GM18507 (cell line): ENCODE data around the gene WWOX.
"Not testable (repeated sequence)": the region's sequence is repeated elsewhere in the genome, so short reads cannot be mapped to it uniquely, and the experiment has no call there.

Experiments used
- DNase-seq: peaks from one replicate; pipeline ENCODE4 v3.0.0; 2011; ENCODE audit warnings: low read depth; ENCODE audit not compliant: insufficient read length; ENCODE audit errors: extremely low spot score
- FAIRE-seq: peaks from 2 replicates; lab custom pipeline; 2011; peaks lifted over from hg19 to GRCh38; lab: Jason Lieb, UNC

The WWOX gene

DNA sequence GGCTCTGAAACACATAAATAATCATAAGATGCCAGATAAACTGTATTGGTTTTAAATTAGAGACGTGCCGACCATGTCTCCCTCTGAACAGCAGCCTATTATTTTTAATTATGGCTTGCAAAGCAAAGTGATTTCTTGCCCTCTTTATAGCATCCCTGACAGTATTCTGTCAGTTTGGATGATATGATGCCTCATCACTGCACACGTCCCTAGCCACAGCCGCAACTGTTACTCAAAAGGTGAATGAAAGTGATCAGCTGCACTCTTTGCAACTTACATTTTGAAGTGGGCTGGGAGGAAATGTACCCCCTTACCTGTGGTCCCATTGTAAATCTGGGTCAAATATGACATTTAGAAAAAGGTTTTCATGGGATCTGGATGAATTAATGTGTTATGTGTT lies 1111.2 kb downstream of the WWOX start:
- DNase-seq (no peak), FAIRE-seq (no peak)

DNA sequence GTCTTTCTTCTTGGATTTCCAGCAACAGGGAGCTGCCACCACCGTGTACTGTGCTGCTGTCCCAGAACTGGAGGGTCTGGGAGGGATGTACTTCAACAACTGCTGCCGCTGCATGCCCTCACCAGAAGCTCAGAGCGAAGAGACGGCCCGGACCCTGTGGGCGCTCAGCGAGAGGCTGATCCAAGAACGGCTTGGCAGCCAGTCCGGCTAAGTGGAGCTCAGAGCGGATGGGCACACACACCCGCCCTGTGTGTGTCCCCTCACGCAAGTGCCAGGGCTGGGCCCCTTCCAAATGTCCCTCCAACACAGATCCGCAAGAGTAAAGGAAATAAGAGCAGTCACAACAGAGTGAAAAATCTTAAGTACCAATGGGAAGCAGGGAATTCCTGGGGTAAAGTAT lies 1112.1 kb downstream of the WWOX start:
- DNase-seq (no peak), FAIRE-seq (no peak)

DNA sequence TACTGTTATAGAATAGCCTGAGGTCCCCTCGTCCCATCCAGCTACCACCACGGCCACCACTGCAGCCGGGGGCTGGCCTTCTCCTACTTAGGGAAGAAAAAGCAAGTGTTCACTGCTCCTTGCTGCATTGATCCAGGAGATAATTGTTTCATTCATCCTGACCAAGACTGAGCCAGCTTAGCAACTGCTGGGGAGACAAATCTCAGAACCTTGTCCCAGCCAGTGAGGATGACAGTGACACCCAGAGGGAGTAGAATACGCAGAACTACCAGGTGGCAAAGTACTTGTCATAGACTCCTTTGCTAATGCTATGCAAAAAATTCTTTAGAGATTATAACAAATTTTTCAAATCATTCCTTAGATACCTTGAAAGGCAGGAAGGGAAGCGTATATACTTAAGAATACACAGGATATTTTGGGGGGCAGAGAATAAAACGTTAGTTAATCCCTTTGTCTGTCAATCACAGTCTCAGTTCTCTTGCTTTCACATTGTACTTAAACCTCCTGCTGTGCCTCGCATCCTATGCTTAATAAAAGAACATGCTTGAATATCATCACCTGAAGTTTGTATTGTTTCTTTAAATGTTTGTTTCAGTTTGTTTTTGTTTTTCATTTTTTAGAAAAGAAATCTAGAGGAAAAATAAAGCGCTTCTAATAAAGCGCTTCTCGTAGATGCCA lies 1112.8 kb downstream of the WWOX start:
- DNase-seq: no peak
- FAIRE-seq: no peak

DNA sequence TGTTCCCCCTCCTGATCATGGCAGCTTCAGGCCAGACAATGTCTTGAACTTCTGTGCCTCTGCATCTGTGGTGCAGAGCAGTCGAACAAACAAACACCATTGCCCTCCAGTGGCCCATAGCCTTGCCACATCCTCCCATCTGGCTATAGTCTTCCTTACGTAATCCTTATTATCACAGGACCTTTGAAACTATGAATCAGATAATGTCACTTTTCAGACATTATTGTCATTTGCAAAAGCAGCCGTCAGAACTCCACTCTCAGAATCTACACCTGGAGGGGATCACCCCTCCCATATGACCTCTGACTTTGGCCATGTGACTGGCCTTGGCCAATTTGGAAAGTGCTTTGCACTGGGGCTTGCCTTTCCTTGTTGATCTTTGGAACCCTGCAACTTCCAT lies 1113.8 kb downstream of the WWOX start:
- FAIRE-seq: no peak

DNA sequence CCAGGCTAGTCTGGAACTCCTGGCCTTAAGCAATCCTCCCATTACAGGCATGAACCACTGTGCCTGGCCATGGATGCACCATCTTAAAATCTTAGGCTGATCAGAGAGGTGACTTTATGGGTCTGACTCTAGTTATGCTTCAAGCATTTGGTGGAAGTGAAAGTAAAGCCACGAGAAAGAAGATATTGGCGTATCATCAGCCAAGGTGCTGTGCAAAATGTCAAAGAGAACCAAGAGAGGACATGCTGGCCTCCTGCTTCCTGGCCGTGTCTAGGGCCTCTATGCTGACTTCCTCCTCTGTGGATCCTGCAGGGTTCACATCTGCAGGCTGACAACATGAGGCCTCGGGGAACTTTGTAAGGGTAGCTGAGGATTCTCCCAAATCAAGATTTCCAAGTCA lies 1115.8 kb downstream of the WWOX start:
- no peak for DNase-seq
- FAIRE-seq: no peak

More for the DNA sequence above, 1113.8 kb downstream of the WWOX start:
- no peak for DNase-seq

DNA sequence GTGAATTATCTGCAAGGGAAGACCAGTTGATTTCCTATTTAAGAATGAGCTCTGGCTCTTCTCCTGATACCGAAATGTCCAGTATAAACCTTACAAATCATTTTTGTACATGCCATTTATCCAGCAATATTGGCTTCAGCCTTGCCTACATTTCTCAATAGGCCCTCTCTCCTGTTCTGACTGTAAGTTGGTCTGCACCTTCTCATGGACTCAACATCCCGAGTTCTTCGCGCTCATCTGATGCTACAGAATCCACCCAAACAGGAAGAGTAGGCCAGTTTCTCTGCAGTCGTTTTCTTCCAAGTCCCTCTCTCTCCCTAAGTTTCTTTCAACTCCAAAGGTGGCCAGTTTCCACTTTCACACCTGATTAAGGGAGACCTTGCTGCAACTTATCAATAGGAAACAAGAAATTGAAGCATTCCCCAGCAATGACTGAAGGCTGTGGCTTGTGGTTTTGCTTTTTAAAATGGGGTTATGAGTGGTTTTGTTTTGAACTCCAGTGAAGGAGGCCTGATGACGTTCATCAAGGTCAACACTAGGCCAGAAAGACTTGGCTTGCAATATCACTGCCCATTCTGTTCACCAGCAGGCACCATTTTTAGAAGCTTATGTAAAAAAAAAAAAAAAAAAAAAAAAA lies 1118.0 kb downstream of the WWOX start:
- FAIRE-seq: no peak
- no peak for DNase-seq

DNA sequence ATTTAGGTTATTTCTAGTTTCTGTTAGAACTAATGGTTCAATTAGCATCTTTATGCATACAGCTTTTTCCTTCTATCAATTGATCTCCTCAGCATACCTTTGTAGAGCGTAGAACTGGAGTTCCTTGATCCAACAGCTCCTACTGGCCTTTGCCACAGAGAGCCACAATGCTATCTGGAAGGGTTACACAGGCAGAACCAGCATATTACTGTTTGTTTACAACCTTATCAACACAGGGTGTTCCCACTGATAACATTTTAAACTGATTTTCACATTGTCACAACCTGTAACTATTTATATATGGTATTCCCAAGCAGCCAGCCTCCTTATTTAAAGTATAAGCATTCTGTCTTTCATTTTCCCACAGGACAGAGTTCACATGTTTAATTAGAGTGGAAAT lies 1118.9 kb downstream of the WWOX start:
- FAIRE-seq (no peak), DNase-seq (no peak)

DNA sequence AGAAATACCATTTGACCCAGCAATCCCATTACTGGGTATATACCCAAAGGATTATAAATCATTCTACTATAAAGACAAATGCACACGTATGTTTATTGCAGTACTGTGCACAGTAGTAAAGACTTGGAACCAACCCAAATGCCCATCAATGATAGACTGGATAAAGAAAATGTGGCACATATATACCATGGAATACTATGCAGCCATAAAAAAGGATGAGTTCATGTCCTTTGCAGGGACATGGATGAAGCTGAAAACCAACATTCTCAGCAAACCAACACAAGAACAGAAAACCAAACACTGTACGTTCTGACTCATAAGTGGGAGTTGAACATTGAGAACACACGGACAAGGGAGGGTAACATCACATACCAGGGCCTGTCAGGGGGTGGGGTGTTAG lies 1126.5 kb downstream of the WWOX start:
- not testable (repeated sequence) for DNase-seq, FAIRE-seq

DNA sequence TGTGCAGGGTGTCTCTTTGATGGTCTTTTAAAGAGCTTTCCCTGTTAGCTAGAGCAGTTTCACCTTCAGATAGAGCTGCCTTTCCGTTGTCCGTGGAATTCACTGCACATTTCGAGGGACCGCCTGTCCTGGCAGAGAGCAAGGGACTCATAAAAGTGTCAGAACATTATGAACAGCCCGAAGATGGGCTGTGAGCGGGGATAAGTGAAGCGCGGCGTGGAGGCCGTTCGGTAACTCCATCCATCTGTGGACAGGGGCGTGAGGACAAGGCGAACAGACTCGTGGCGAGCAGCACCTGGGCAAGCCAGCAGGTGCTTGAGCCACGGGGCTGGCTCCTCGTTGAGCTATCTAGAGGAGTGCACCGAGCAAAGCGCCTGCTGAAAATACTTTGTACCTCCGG lies 1129.9 kb downstream of the WWOX start:
- no peak for DNase-seq
- no peak for FAIRE-seq

DNA sequence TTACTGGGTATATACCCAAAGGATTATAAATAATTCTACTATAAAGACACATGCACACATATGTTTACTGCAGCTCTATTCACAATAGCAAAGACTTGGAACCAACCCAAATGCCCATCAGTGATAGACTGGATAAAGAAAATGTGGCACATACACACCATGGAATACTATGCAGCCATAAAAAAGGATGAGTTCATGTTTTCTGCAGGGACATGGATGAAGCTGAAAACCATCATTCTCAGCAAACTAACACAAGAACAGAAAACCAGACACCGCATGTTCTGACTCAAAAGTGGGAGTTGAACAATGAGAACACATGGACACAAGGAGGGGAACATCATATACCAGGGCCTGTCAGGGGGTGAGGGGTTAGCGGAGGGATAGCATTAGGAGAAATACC lies 1146.2 kb downstream of the WWOX start:
- not testable (repeated sequence) for DNase-seq, FAIRE-seq

DNA sequence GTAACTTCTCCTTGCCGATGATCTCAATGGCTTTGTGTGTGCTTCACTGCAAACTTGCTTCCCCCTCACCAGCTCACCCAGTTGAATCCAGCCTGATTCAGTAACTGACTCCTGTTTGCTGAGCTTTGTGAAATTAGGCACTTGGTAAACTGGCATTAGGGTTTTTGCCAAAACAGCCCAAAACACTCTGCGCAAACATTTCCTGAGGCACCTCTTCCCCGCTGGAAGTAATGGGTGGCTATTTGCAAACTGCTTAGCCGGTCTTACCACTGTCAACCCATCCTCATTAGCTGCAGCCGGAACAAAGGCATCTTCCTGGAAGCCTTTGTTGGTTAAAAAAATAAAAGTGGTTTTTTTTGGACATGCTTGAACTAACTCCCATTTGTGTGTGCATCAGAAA lies 1147.9 kb downstream of the WWOX start:
- FAIRE-seq (no peak), DNase-seq (no peak)

DNA sequence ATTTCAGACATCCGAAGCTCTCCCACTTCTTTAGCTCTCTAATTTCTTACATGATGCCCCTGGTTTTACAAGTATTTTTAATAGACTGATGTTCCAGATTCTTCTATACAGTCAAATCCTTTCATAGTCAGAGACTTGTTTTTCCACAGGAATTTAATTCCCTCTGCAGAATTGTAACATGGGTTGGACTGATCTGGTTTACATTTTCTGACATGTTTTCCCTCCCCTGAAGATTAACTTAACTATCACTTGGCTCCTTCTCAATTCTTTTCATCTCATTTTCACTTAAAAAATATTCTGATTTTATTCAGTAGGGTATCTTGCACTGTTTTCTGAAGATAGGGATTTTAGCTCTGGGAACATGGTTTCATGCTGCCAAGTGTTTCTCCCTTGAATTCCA lies 1148.9 kb downstream of the WWOX start:
- no peak for FAIRE-seq

DNA sequence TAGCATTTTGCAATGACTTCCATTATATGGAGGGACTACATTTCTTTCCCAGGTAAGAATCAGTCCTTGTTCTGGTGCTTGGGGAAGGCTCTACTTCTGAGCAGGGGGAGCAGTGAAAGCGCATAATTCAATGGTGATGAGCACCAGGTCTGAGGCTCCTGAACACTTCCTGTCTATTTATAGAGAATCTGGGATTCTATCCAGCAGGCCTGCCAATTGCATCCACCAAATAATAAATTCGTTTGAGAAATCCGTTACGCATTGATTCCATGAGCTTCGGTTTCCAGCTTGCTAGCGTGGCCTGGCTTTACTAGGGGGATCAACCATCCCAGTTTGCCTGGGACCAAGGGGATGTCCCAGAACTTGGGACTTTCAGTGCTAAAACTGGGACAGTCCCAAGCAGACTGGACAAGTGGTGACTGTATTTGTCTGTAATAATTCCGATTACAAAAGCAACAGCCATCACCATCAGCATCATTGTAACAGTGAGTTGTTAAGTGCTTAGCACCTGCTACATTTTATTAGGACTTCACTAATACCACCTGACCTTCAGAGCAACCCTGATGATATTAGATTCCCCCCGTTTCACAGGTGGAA lies 1151.1 kb downstream of the WWOX start:
- DNase-seq: no peak

More for the DNA sequence above, 1148.9 kb downstream of the WWOX start:
- no peak for DNase-seq

DNA sequence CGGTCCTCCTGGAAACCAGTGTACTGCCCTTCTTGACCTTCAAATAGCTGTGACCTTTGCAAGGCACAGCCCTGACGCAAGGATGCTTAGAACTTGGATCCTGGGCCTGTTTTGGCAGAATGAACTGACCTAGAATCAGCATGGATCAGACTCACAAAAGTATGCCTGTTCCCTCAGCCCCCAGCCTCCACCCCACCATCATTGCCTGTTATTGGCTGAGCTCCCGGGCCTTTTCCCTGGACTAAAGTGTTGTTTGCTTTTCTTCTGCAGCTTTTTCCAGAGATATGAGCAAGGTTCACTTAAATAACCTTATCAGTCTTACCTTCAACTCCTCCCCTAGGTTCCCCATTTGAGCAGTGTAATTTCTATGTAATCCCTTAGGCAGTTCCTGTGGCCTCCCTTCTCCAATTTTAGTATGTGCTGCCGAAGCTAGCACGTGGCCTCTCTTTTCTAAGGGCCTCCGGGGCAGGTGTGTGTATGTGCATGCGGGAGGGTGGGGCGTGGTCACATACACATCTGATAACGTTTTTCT lies 1153.7 kb downstream of the WWOX start:
- DNase-seq (no peak), FAIRE-seq (no peak)

More for the DNA sequence above, 1151.1 kb downstream of the WWOX start:
- FAIRE-seq: no peak

DNA sequence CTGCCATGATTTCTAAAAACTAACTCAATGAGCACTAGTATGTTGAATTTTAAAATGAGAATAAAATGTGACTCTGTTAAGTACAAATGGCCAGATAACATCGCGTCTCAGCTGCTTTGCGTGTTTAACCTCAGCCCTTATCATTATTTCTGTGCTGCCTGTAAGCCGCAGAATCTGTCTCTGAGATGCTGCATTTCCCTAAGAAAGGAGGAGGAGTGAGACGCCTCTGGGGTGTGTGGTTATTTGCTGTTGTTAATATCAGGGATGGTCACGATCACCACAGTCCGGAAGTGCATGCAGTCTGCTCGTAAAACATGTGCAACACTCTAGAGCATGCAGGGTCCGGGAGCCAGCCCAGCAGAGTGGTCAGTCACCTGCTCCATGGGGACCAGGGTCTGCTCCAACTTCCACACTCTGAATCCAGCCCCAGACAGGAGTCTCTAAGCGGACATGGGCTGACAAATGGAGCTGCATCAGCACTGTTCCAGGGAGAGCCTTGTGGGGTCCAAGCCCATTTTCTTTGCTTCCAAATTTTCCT lies 1158.6 kb downstream of the WWOX start:
- DNase-seq (no peak), FAIRE-seq (no peak)

DNA sequence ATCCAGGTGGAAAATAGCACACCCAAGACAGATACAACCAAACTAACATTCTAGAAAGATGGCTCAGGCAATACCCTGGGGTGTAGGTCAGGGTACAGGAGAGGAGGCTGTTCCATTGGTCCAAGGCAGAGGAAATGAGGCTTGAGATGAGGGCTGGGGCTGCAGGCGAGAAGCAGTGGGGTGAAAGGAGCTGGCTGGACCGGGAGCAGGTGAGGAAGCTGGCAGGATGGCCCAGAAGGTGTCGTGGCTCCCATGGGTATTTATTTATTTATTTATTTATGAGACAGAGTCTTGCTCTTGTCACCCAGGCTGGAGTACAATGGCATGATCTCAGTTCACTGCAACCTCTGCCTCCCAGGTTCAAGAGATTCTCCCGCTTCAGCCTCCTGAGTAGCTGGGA lies 1161.4 kb downstream of the WWOX start:
- FAIRE-seq, DNase-seq: not testable (repeated sequence)

DNA sequence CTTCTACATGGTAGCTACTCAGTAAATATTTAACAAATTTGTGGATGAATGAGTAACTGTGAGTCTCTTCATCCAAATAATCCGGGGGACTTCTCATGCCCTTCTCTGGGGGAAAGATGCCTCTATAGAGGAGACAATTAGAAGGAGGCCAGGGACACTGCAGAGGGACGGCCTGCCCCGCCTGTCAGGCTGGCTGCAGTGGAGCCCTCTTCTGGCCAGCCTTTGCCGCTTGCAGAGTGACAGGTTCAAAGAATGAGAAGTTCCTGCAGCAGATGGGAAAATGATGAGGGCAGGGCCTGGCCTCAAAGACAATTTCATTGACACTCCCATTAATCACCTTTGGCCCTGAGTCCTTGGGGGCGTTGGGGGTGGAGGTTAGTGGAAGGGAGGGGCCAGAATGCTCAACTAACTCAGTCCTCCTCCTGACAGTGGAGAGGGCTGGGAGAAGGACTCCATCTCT lies 1162.1 kb downstream of the WWOX start:
- DNase-seq (no peak), FAIRE-seq (no peak)

DNA sequence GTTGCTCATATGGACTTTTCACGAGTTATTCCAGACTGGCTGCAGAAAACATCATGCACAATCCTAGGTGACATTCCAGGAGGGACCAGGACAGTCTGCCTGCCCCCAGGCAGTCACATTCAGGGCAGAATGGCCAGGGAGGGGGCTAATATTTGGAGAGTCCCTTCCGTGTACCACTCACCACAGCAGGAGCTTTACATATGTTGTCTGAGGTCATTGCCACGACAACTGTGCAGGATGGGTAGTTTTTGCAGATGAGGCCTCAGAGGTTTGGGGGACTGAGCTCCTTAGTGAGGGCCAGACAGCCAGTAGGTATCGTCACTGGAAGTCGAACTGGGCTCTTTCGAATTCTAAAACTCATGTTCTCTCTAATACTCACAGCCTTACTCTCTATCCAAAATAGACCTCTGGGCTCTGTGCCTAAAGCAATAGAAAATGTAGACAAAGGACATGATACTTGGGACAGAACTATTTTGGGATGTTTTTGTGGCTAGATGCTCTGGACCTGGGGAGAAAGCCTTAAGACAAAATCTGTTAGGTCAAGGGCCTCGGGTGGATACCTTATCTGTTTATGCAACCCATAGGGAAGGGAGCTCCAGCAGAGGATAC lies 1162.6 kb downstream of the WWOX start:
- no peak for DNase-seq
- no peak for FAIRE-seq
